Aorta (tissue), 5 donors: Measurements from ENCODE around the gene CKLF. TPM values are rescaled to one million over a fixed set of nuclear protein-coding genes. Genes with fewer than 3 reads are reported as not detected.
"Not testable (repeated sequence)": the region's sequence is repeated elsewhere in the genome, so short reads cannot be mapped to it uniquely, and the experiment has no call there.

Experiments
- ATAC-seq: fragments of 200-7000 bp; cut with Tn5 transposase; one replicate; pipeline ENCODE4 v1.9.1; 2022; ENCODE audit warnings: moderate library complexity; ENCODE audit not compliant: low FRiP score
- DNase-seq, 2 donors: peaks; one replicate each; pipeline ENCODE4 v3.0.0-alpha.2; 2020
- H3K27ac ChIP-seq, 2 donors: one replicate each; pipeline ENCODE4 v1.5.1; 2013; ENCODE audit warnings: low read length in 2 of 2, mild to moderate bottlenecking in 2 of 2, moderate library complexity in 2 of 2, control low read depth in 1 of 2, inconsistent platforms in 1 of 2, low read depth in 1 of 2
- H3K27me3 ChIP-seq, 2 donors: one replicate each; pipeline ENCODE4 v1.6.1; 2013; ENCODE audit warnings: control low read depth in 1 of 2, low read length in 1 of 2, mild to moderate bottlenecking in 1 of 2, moderate library complexity in 1 of 2; ENCODE audit not compliant: insufficient read depth in 2 of 2, control insufficient read depth in 1 of 2
- H3K36me3 ChIP-seq, 2 donors: one replicate each; pipeline ENCODE4 v1.6.1; 2013; ENCODE audit warnings: control low read depth in 1 of 2, low read length in 1 of 2, mild to moderate bottlenecking in 1 of 2; ENCODE audit not compliant: insufficient read depth in 2 of 2, control insufficient read depth in 1 of 2
- H3K4me1 ChIP-seq, 2 donors: one replicate each; pipeline ENCODE4 v1.6.1; 2013; ENCODE audit warnings: low read length in 2 of 2, control low read depth in 1 of 2, mild to moderate bottlenecking in 1 of 2, moderate library complexity in 1 of 2; ENCODE audit not compliant: insufficient read depth in 2 of 2, control insufficient read depth in 1 of 2
- H3K4me3 ChIP-seq, 2 donors: one replicate each; pipeline ENCODE4 v1.5.1; 2013; ENCODE audit warnings: low read length in 2 of 2, control low read depth in 1 of 2, mild to moderate bottlenecking in 1 of 2
- H3K9me3 ChIP-seq: one replicate; pipeline ENCODE4 v1.6.1; 2013; ENCODE audit warnings: mild to moderate bottlenecking, low read length; ENCODE audit not compliant: control insufficient read depth
- WGBS, 2 donors: extraction: QIAGEN DNeasy Blood & Tissue Kit; methylation state at CpG; one replicate each; pipeline ENCODE4 v1.1.7; 2013; 5-methylcytosine and 5-hydroxymethylcytosine counted together
- intact Hi-C, 2 donors: fragments of 100-400 bp; cut with DNase I; formaldehyde crosslinking; loops; one replicate each; pipeline versions ENCODE4 v1.14.2 to v1.15.0; 2022
- polyA plus RNA-seq, 2 donors: library from polyadenylated mRNA; stranded (reverse); fragments of 200-250 nt; gene quantifications; one replicate each; pipeline ENCODE4 v1.2.3, GENCODE V29; 2013
- total RNA-seq, 2 donors: library from RNA; stranded (reverse); fragmentation: NEBNext Ultra II Directional; extraction: Animal tissue kit (Norgen Biotek cat#: 25700); gene quantifications; one replicate each; pipeline ENCODE4 v1.2.1, GENCODE V29; 2021
- donor health status: healthy with polysubstance abuse.
- donor health status: Bipolar disorder and iron deficiency.
- donor health status: DM: no; HTN: no; CAD: no.
- donor health status: DM: no; HTN: no; CAD: no.
- donor health status: DM: yes; HTN: yes; CAD: no.

The CKLF gene
- total and polyA plus RNA-seq, 4 donors, result 19.9 to 45.0 (median 33.9) TPM

DNA sequence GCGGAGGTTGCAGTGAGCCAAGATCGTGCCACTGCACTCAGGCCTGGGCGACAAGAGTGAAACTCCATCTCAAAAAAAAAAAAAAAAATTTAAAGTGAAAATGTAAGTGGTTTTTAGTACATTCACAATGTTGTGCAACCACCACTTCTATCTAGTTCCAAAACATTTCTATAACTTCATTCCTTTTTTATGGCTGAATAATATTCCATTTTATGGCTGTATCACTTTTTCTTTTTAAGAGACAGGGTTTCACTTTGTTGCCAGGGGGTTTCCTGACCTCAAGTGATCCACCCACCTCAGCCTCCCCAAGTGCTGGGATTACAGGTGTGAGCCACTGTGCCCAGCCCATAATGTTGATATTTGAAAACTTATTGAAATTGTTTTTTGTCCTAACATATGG lies 40.4 kb downstream of the CKLF start:
- 96 to 98% methylated on average over 3 of the region's 3 CpGs for WGBS, 2 donors
- intact Hi-C loops, result no loop called here
- no peaks in the 10 kb centered on the region for H3K4me1 ChIP-seq

DNA sequence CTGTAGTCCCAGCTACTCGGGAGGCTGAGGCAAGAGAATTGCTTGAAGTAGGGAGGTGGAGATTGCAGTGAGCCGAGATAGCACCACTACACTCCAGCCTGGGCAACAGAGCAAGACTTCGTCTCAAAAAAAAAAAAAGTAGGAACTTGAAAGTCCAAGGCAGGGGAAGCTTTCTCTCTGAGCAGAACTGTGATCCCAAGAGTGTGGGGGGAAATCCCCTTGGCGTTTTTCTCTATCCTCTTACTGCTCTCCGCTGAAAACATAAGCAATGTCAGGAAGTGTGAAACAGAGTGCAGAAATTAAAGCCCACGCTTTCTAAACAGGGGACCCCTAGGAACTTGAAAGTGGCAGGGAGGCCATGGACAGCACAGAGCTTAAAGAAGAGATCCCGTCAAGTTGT lies 42.4 kb downstream of the CKLF start:
- WGBS, 2 donors, result 81 to 83% methylated on average over 7 of the region's 7 CpGs
- H3K27me3 ChIP-seq, result no peaks in the 10 kb centered on the region
- no peaks in the 10 kb centered on the region for H3K36me3 ChIP-seq
- no peaks in the 10 kb centered on the region for H3K4me1 ChIP-seq
- DNase-seq (no peak), ATAC-seq (no peak)
- intact Hi-C loops, result no loop called here
- H3K27ac ChIP-seq, result no peak overlapping the region
- H3K9me3 ChIP-seq, result peaks cover 2% of the 10 kb centered on the region
- no peak overlapping the region for H3K4me3 ChIP-seq

More for the DNA sequence above, 40.4 kb downstream of the CKLF start:
- no peaks in the 10 kb centered on the region for H3K27me3 ChIP-seq
- DNase-seq (no peak), ATAC-seq (no peak)
- H3K27ac ChIP-seq, result no peak overlapping the region
- no peaks in the 10 kb centered on the region for H3K36me3 ChIP-seq
- no peak overlapping the region for H3K4me3 ChIP-seq
- H3K9me3 ChIP-seq, result peaks cover 2% of the 10 kb centered on the region

- H3K4me1 ChIP-seq, ATAC-seq, DNase-seq, H3K9me3 ChIP-seq, H3K36me3 ChIP-seq, H3K27ac ChIP-seq, H3K27me3 ChIP-seq, H3K4me3 ChIP-seq, intact Hi-C loops: not testable (repeated sequence)
- 97 to 98% methylated on average over 4 of the region's 4 CpGs for WGBS, 2 donors
Observed at GRCh38 chr16:66596559-66596958, 44.2 kb downstream of the CKLF start.

DNA sequence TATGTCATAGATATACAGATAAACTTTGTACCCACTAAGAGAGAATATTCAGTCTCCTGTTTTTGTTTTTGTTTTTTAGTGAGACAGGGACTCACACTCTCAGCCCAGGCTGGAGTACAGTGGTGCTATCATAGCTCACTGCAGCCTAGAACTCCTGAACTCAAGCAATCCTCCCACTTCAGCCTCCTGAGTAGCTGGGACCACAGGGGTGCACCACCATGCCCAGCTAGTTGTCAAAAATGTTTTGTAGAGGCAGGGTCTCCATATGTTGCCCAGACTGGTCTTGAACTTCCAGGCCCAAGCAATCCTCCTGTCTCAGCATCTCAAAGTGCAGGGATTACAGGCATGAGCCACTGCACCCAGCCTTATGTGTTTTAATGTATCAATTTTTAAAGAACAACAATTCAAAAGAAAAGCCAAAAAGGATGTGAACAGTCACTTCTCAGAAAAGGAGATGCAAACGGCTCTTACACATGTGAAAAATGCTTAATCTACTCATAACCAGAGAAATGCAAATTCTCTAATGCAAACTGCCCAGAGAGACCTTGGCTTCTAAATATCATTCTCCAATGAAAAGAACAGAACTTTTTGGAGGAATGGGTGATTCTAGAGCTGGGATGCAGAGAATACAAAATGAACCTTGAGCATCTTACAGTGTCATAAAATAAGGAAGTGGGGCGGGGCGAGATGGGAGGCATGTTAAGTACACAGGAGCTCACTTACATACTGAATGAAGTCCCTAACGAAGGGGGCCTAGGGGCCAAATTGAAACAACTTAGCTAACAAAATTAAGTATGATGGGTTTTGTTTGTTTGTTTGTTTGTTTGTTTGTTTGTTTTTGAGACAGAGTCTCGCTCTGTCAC lies 44.8 kb downstream of the CKLF start:
- Histone ChIP-seq H3K4me1 (no peaks in the 10 kb centered on the region), H3K36me3 (no peaks in the 10 kb centered on the region), H3K27me3 (no peaks in the 10 kb centered on the region), H3K9me3 (peaks cover 2% of the 10 kb centered on the region), H3K4me3 (no peak overlapping the region), H3K27ac (no peak overlapping the region)
- DNase-seq (no peak), ATAC-seq (no peak)
- 88% methylated on average over 4 to 5 of the region's 5 CpGs for WGBS, 2 donors
- intact Hi-C loops, result no loop called here

DNA sequence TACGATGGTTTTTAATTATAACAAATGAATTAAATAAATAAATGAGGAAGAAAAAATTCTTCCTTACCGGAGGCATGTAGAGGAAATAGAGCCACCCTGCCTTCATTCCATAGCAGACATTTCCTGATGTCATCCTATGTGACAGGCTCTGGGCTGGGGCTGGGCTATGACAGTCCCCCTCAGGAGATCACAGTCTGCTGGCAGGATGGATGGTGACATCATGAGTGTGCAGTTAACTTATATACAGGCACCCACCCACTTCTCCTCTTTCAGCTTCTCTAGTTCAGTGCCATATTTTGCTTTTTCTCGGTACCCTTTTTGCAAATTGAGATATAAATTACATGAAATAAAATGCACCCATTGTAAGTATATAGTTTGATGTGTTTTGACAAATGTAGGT lies 45.7 kb downstream of the CKLF start:
- no peaks in the 10 kb centered on the region for H3K36me3 ChIP-seq
- H3K27me3 ChIP-seq, result no peaks in the 10 kb centered on the region
- WGBS, 2 donors, result 78 to 81% methylated on average over 3 of the region's 3 CpGs
- H3K27ac ChIP-seq, result no peak overlapping the region
- no peak overlapping the region for H3K4me3 ChIP-seq
- no peak for ATAC-seq
- DNase-seq, result no peak
- peaks cover 2% of the 10 kb centered on the region for H3K9me3 ChIP-seq
- intact Hi-C loops, result no loop called here
- no peaks in the 10 kb centered on the region for H3K4me1 ChIP-seq

GRCh38 chr16:66599726-66600125 lies 47.4 kb downstream of the CKLF start:
- Histone ChIP-seq H3K36me3 (no peaks in the 10 kb centered on the region), H3K27me3 (no peaks in the 10 kb centered on the region), H3K27ac (no peak overlapping the region), H3K9me3 (no peaks in the 10 kb centered on the region), H3K4me3 (no peak overlapping the region), H3K4me1 (no peaks in the 10 kb centered on the region)
- DNase-seq (no peak), ATAC-seq (no peak)
- WGBS, 2 donors, result 93 to 96% methylated on average over 4 of the region's 4 CpGs
- intact Hi-C loops, result loop anchor here (5.0 kb wide), 3 partner anchors 117 to 192 kb away; no protein-coding TSS in a partner anchor

- WGBS, 2 donors, result 97 to 100% methylated on average over 1 of the region's 1 CpG
- no peaks in the 10 kb centered on the region for H3K9me3 ChIP-seq
- intact Hi-C loops, result loop anchor here (5.0 kb wide), 3 partner anchors 118 to 193 kb away; no protein-coding TSS in a partner anchor
Observed at GRCh38 chr16:66600477-66600876, 48.1 kb downstream of the CKLF start.

DNA sequence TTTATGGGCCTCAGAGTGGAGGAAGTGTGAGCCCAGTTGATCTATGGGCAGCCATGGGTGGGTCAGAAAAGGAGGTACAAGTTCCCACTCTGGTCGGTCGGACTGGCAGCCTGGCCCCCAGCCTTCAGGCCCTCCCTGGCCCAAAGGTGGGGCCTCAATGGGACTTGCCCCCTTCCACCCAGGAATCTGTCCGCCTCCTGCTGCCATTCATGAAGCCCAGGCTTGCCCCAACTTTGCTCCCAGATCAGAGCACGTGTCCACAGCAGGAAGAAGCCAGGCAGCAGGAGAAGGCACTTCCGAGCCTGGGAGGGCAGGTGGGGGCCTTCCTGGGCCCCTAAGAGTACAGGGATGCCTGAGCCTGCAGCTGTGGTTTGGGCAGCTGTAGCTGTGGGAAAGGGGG lies 49.1 kb downstream of the CKLF start:
- H3K27ac ChIP-seq, result no peak overlapping the region
- ATAC-seq, result no peak
- no peaks in the 10 kb centered on the region for H3K36me3 ChIP-seq
- no peaks in the 10 kb centered on the region for H3K4me1 ChIP-seq
- intact Hi-C loops, result loop anchor here (5.0 kb wide), 3 partner anchors 119 to 194 kb away; no protein-coding TSS in a partner anchor
- H3K4me3 ChIP-seq, result no peak overlapping the region
- 95 to 96% methylated on average over 5 of the region's 5 CpGs for WGBS, 2 donors
- DNase-seq, result no peak
- no peaks in the 10 kb centered on the region for H3K27me3 ChIP-seq
- H3K9me3 ChIP-seq, result no peaks in the 10 kb centered on the region

More at GRCh38 chr16:66600477-66600876, 48.1 kb downstream of the CKLF start:
- DNase-seq (no peak), ATAC-seq (no peak)
- no peaks in the 10 kb centered on the region for H3K36me3 ChIP-seq
- no peak overlapping the region for H3K4me3 ChIP-seq
- H3K27ac ChIP-seq, result no peak overlapping the region
- no peaks in the 10 kb centered on the region for H3K27me3 ChIP-seq
- H3K4me1 ChIP-seq, result no peaks in the 10 kb centered on the region
